Adrenal gland (tissue), 12 donors: Measurements from ENCODE around the gene C17orf67. TPM values are rescaled to one million over a fixed set of nuclear protein-coding genes. Genes with fewer than 3 reads are reported as not detected.

Experiments used
- DNase-seq, 7 donors: peaks; one replicate each; pipeline ENCODE4 v3.0.0-alpha.2; 2019 to 2020
- H3K27ac ChIP-seq, 5 donors: fragments of 200-600 bp; sonication (generic) in 4 of 5; 1 replicate in 3 of 5; 2 replicates in 2 of 5; pipeline versions ENCODE4 v1.5.1 to v1.8.0; 2016 to 2020; ENCODE audit warnings: mild to moderate bottlenecking in 1 of 5
- H3K27me3 ChIP-seq: fragments of 200-600 bp; 2 replicates; pipeline ENCODE4 v1.8.0; 2021
- H3K36me3 ChIP-seq, 2 donors: fragments of 200-600 bp; replicated peaks in 1 of 2; 1 replicate in 1 of 2; 2 replicates in 1 of 2; pipeline versions ENCODE4 v1.5.1 to v1.8.0; 2018 to 2022
- H3K4me1 ChIP-seq, 2 donors: fragments of 200-600 bp; replicated peaks in 1 of 2; 1 replicate in 1 of 2; 2 replicates in 1 of 2; pipeline versions ENCODE4 v1.5.1 to v1.8.0; 2018 to 2021
- H3K4me3 ChIP-seq, 4 donors: fragments of 200-600 bp; sonication (generic) in 3 of 4; one replicate each; pipeline ENCODE4 v1.5.1; 2016 to 2018
- H3K9me3 ChIP-seq, 3 donors: fragments of 200-600 bp; sonication (generic) in 1 of 3; replicated peaks in 1 of 3; 1 replicate in 2 of 3; 2 replicates in 1 of 3; pipeline versions ENCODE4 v1.5.1 to v1.8.0; 2016 to 2021
- CTCF ChIP-seq, 6 experiments: fragments of 450-650 bp in 4 of 6; fragments of 200-600 bp in 2 of 6; sonication (generic) in 1 of 6; IDR thresholded peaks; 1 replicate in 5 of 6; 2 replicates in 1 of 6; pipeline versions ENCODE4 v1.5.1 to v1.8.0; 2016 to 2021; ENCODE audit warnings: antibody characterized with exemption in 6 of 6, mild to moderate bottlenecking in 2 of 6, moderate library complexity in 1 of 6
- POLR2A ChIP-seq, 2 donors: fragments of 450-650 bp; IDR thresholded peaks; one replicate each; pipeline ENCODE4 v1.6.1; 2017; ENCODE audit warnings: antibody characterized with exemption in 2 of 2, mild to moderate bottlenecking in 2 of 2, moderate library complexity in 1 of 2
- WGBS, 4 donors: extraction: QIAGEN DNeasy Blood & Tissue Kit in 2 of 4; methylation state at CpG; one replicate each; pipeline versions ENCODE4 v1.1.5 to v1.1.7; 2013 to 2017; 5-methylcytosine and 5-hydroxymethylcytosine counted together
- intact Hi-C, 2 donors: fragments of 100-400 bp; cut with DNase I; formaldehyde crosslinking; loops; one replicate each; pipeline versions ENCODE4 v1.14.1 to v1.15.0; 2022 to 2023
- polyA plus RNA-seq, 3 donors: library from polyadenylated mRNA; stranded (reverse); fragments of 200-250 nt in 2 of 3; fragments of 350-450 nt in 1 of 3; fragmentation: Illumina TruSeq in 1 of 3; extraction: RNeasy Lipid Tissue Mini Kit (QIAGEN cat#74804) in 1 of 3; gene quantifications; one replicate each; pipeline ENCODE4 v1.2.3, GENCODE V29; 2013 to 2014
- total RNA-seq, 9 donors: library from RNA; depleted of rRNA in 4 of 9; stranded (reverse); fragments of >200 nt in 4 of 9; fragments of 120-200 nt in 1 of 9; fragmentation: NEBNext Ultra II Directional in 1 of 9; extraction: Animal tissue kit (Norgen Biotek cat#: 25700) in 1 of 9; gene quantifications; one replicate each; pipeline versions ENCODE4 v1.1.0 to v1.2.4, GENCODE V29; 2013 to 2023
- donor health status: healthy with polysubstance abuse.
- donor health status: Bipolar disorder and iron deficiency.
- donor health status: DM: yes; HTN: yes; CAD: no.
- donor health status: DM: no; HTN: no; CAD: no.
- donor health status: DM: no; HTN: no; CAD: no.
- donor health status: DM: yes; HTN: yes; CAD: no.

The C17orf67 gene
- total and polyA plus RNA-seq, 12 donors = 0.29 to 3.3 (median 0.57) TPM; not detected in 2

- Histone ChIP-seq H3K4me3 (no peak overlapping the region), H3K27ac (no peak overlapping the region), H3K36me3 (no peaks in the 10 kb centered on the region), H3K27me3 (no peaks in the 10 kb centered on the region), H3K9me3 (no peaks in the 10 kb centered on the region), H3K4me1 (no peaks in the 10 kb centered on the region)
- DNase-seq = no peak
- TF ChIP-seq POLR2A (IDR thresholded peaks at IDR 0.05) (no peak), CTCF (IDR thresholded peaks at IDR 0.05) (no peak)
- WGBS, 4 donors = 86 to 91% (median 88%) methylated on average over 7 of the region's 7 CpGs
- intact Hi-C loops = no loop called here
Observed at GRCh38 chr17:56879280-56879679, 45.6 kb upstream of the C17orf67 start.

GRCh38 chr17:56876766-56877179 is 43.1 kb upstream of the C17orf67 start:
- WGBS, 4 donors = 65 to 70% (median 69%) methylated on average over 7 of the region's 7 CpGs
- no peak for TF ChIP-seq POLR2A (IDR thresholded peaks at IDR 0.05)
- Histone ChIP-seq H3K4me1 (no peaks in the 10 kb centered on the region), H3K4me3 (no peak overlapping the region), H3K9me3 (no peaks in the 10 kb centered on the region), H3K27me3 (no peaks in the 10 kb centered on the region), H3K36me3 (no peaks in the 10 kb centered on the region), H3K27ac (no peak overlapping the region)
- intact Hi-C loops = no loop called here
- DNase-seq = peak in 4 of 7 donors; percentile 17 to 51 (median 40)

GRCh38 chr17:56870081-56870651 is 36.4 kb upstream of the C17orf67 start:
- H3K4me1 ChIP-seq = no peaks in the 10 kb centered on the region
- WGBS, 4 donors = 83 to 92% (median 89%) methylated on average over 4 of the region's 4 CpGs
- no peak overlapping the region for H3K27ac ChIP-seq
- no peaks in the 10 kb centered on the region for H3K36me3 ChIP-seq
- DNase-seq = no peak
- intact Hi-C loops = no loop called here
- no peak overlapping the region for H3K4me3 ChIP-seq
- no peaks in the 10 kb centered on the region for H3K9me3 ChIP-seq
- H3K27me3 ChIP-seq = no peaks in the 10 kb centered on the region
- no peak for TF ChIP-seq CTCF (IDR thresholded peaks at IDR 0.05)
- TF ChIP-seq POLR2A (IDR thresholded peaks at IDR 0.05) = no peak

GRCh38 chr17:56868716-56869115 is 35.0 kb upstream of the C17orf67 start:
- WGBS, 4 donors = 95 to 100% (median 95%) methylated on average over 3 of the region's 3 CpGs
- intact Hi-C loops = no loop called here
- no peaks in the 10 kb centered on the region for H3K9me3 ChIP-seq
- TF ChIP-seq CTCF (IDR thresholded peaks at IDR 0.05) = no peak
- TF ChIP-seq POLR2A (IDR thresholded peaks at IDR 0.05) = no peak
- DNase-seq = no peak
- H3K27me3 ChIP-seq = no peaks in the 10 kb centered on the region
- no peaks in the 10 kb centered on the region for H3K4me1 ChIP-seq
- no peak overlapping the region for H3K4me3 ChIP-seq
- no peak overlapping the region for H3K27ac ChIP-seq
- H3K36me3 ChIP-seq = no peaks in the 10 kb centered on the region

GRCh38 chr17:56867948-56868376 is 34.2 kb upstream of the C17orf67 start:
- Histone ChIP-seq H3K4me3 (no peak overlapping the region), H3K27ac (peak overlapping the region in 1 of 5 donors; percentile 36), H3K4me1 (no peaks in the 10 kb centered on the region), H3K9me3 (no peaks in the 10 kb centered on the region), H3K36me3 (no peaks in the 10 kb centered on the region), H3K27me3 (no peaks in the 10 kb centered on the region)
- DNase-seq = no peak
- WGBS, 4 donors = 38 to 60% (median 52%) methylated on average over 2 of the region's 2 CpGs
- intact Hi-C loops = no loop called here
- TF ChIP-seq POLR2A (IDR thresholded peaks at IDR 0.05) (no peak), CTCF (IDR thresholded peaks at IDR 0.05) (no peak)
